GM12878 (cell line): ENCODE measurements around the gene UBE2D3. TPM values are rescaled to one million over a fixed set of nuclear protein-coding genes. Genes with fewer than 3 reads are reported as not detected.

Experiments
- HSF1 ChIP-seq: fragments of 150-350 bp; IDR thresholded peaks from 2 replicates; pipeline ENCODE4 v1.6.1; 2014; ENCODE audit warnings: mild to moderate bottlenecking, low read depth, low read length
- KLF5 ChIP-seq: fragments of 450-650 bp; IDR thresholded peaks from 2 replicates; pipeline ENCODE4 v1.6.1; 2014; ENCODE audit warnings: mild to moderate bottlenecking; ENCODE audit not compliant: partially characterized antibody
- LARP7 ChIP-seq: fragments of 450-650 bp; IDR thresholded peaks from 2 replicates; pipeline ENCODE4 v1.6.1; 2017; ENCODE audit warnings: mild to moderate bottlenecking
- REST ChIP-seq: IDR thresholded peaks from 2 replicates; pipeline ENCODE4 v1.6.1; 2012; ENCODE audit warnings: mild to moderate bottlenecking, low read depth, low read length
- SREBF1 ChIP-seq: IDR thresholded peaks from 2 replicates; pipeline ENCODE4 v1.6.1; 2012; ENCODE audit warnings: mild to moderate bottlenecking, low read length
- USF1 ChIP-seq: IDR thresholded peaks from 2 replicates; pipeline ENCODE4 v1.6.1; 2011; ENCODE audit warnings: borderline replicate concordance, low read depth, mild to moderate bottlenecking, moderate library complexity, mixed read lengths, low read length; ENCODE audit not compliant: insufficient read depth; ENCODE audit errors: extremely low read length
- ZNF207 ChIP-seq: fragments of 450-650 bp; IDR thresholded peaks from 2 replicates; pipeline ENCODE4 v1.6.1; 2014; ENCODE audit warnings: antibody characterized with exemption, mild to moderate bottlenecking, borderline replicate concordance
- ZNF592 ChIP-seq: fragments of 450-650 bp; IDR thresholded peaks from 2 replicates; pipeline ENCODE4 v1.6.1; 2017; ENCODE audit warnings: mild to moderate bottlenecking, moderate library complexity
- polyA plus RNA-seq, 11 experiments: library from polyadenylated mRNA; depleted of rRNA in 4 of 11; unstranded in 6 of 11; stranded (reverse) in 5 of 11; fragments of >200 nt; fragmentation: Nextera tagmentation in 4 of 11; fragmentation: Illumina TruSeq in 1 of 11; extraction: Ambion mirVana in 4 of 11; extraction: Trizol in 1 of 11; gene quantifications; 1 replicate in 1 of 11; 2 replicates in 10 of 11; pipeline versions ENCODE4 v1.2.1 to v1.2.3, GENCODE V29; 2011 to 2016; ENCODE audit warnings: inconsistent platforms in 2 of 11, missing spikeins in 2 of 11, low read depth in 1 of 11
- total RNA-seq, 4 experiments: library from RNA; depleted of rRNA in 3 of 4; stranded (reverse); fragments of >200 nt in 3 of 4; fragmentation: Illumina TruSeq in 1 of 4; extraction: Trizol in 1 of 4; gene quantifications; 2 replicates each; pipeline versions ENCODE4 v1.2.1 to v1.2.3, GENCODE V29; 2013 to 2021

UBE2D3 gene
- total and polyA plus RNA-seq, 10 of the 15 experiments (the other 5 are each of a cell fraction or from before 2014, with no cell fraction given): 162 to 572 (median 395) TPM

- TF ChIP-seq HSF1 (no peak), LARP7 (no peak), REST (no peak), USF1 (no peak), SREBF1 (no peak), ZNF207 (no peak), KLF5 (no peak), ZNF592 (no peak)
Observed at GRCh38 chr4:102823464-102823863, 3.9 kb downstream of the UBE2D3 start (continued).
